GM06990 (cell line): ENCODE data around the gene NUP188.

Experiments
- DNase-seq: peaks from one replicate; pipeline ENCODE4 v3.0.0-alpha.2; 2011; ENCODE audit not compliant: insufficient read length; ENCODE audit errors: extremely low read depth
- H3K27me3 ChIP-seq: replicated peaks from 2 replicates; pipeline ENCODE4 v1.6.0; 2011; ENCODE audit warnings: low read length; ENCODE audit not compliant: control insufficient read depth, insufficient read depth
- H3K36me3 ChIP-seq: 2 replicates; pipeline ENCODE4 v1.5.1; 2011; ENCODE audit warnings: low read length; ENCODE audit not compliant: control insufficient read depth, insufficient read depth
- H3K4me3 ChIP-seq: replicated peaks from 2 replicates; pipeline ENCODE4 v1.5.1; 2011; ENCODE audit warnings: low read depth, mild to moderate bottlenecking, control low read depth, low read length
- CTCF ChIP-seq: IDR thresholded peaks from 2 replicates; pipeline ENCODE4 v1.5.1; 2011; ENCODE audit warnings: low read length, control low read depth, mild to moderate bottlenecking, inconsistent platforms; ENCODE audit not compliant: insufficient read depth, poor library complexity, severe bottlenecking

NUP188 gene

DNA sequence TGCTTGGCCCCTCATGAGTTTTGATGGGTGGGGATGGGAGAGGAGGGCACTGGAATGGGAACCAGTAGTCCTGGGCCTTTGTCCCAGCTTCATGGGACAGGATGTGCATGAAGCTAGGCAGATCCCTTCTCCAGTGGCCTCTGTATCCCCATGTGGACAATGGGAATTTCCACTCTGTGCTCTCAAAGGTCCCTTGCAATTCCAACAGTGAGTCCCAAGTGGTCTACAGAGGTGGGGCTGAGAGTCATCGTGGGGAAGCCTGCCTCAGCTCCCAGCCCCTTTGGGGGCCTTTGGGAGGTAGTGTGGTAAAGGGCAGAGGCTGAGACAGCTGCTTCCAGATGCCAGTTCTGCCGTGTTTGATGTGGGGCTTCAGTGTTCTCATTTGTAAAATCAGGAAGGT lies 28.6 kb upstream of the NUP188 start:
- no peak for DNase-seq
- Histone ChIP-seq H3K27me3 (no peaks in the 10 kb centered on the region), H3K4me3 (no peak overlapping the region), H3K36me3 (peaks cover 6% of the 10 kb centered on the region)
- no peak for TF ChIP-seq CTCF

- no peak for TF ChIP-seq CTCF
- Histone ChIP-seq H3K4me3 (no peak overlapping the region), H3K27me3 (no peaks in the 10 kb centered on the region), H3K36me3 (peaks cover 6% of the 10 kb centered on the region)
- DNase-seq, result no peak
Measured at GRCh38 chr9:128919402-128920089, 28.0 kb upstream of the NUP188 start.

- no peak for TF ChIP-seq CTCF
- H3K36me3 ChIP-seq, result peaks cover 6% of the 10 kb centered on the region
- no peak within 1 kb of the TSS; the same call in 1 of the 2 replicates for H3K4me3 ChIP-seq
- no peak for DNase-seq
- no peaks in the 10 kb centered on the region for H3K27me3 ChIP-seq
Measured at GRCh38 chr9:128920381-128921058, 27.0 kb upstream of the NUP188 start, which contains the start of gene PHYHD1. TSS of gene PHYHD1 (plus strand) at chr9:128920982. CDS start at chr9:128922324, 1,342 bp downstream.

GRCh38 chr9:128921881-128922763 lies 25.4 kb upstream of the NUP188 start:
- peaks cover 3% of the 10 kb centered on the region for H3K36me3 ChIP-seq
- DNase-seq, result no peak
- no peak for TF ChIP-seq CTCF
- H3K4me3 ChIP-seq, result no peak overlapping the region
- H3K27me3 ChIP-seq, result no peaks in the 10 kb centered on the region

DNA sequence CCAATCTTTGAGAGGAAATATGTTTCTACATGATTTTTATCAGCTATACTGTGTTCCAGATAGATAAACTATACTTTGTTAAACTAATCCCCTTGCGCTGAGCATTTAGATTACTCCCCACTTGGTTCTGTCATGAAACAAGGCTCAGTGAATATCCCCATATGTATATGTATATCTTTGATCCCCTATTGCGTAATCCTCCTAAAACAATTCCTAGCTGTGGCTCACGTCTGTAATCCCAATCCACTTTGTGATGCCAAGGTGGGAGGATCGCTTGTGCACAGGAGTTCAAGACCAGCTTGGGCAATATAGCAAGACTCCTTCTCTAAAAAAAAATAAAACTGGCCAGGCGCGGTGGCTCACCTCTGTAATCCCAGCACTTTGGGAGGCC lies 24.0 kb upstream of the NUP188 start:
- Histone ChIP-seq H3K4me3 (no peak overlapping the region), H3K27me3 (no peaks in the 10 kb centered on the region), H3K36me3 (no peaks in the 10 kb centered on the region)
- no peak for DNase-seq
- TF ChIP-seq CTCF, result no peak
